ENCODE measurements around the gene DDAH1.

DDAH1 gene

DNA sequence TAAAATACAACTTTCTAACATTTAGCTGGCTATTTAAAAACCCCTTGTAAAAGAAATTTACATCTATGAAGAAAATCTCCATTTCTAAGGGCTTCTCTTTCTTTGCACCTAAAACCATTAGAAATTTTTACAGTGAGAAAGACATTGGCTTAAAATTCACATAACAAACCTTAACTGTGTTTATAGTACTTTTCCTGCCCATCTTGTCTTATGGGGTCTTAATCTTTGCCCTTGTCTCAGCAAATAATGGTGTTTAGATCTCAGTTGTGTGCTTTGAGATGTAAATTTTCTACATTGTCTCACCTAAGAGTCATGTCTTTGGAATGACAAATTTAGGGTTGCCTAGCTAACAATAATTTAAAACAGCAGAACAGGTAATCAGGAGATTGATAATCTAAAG is 71.5 kb downstream of the DDAH1 start:
- DNase-seq (ENCODE audit: low read depth, low spot score) = no peak

DNA sequence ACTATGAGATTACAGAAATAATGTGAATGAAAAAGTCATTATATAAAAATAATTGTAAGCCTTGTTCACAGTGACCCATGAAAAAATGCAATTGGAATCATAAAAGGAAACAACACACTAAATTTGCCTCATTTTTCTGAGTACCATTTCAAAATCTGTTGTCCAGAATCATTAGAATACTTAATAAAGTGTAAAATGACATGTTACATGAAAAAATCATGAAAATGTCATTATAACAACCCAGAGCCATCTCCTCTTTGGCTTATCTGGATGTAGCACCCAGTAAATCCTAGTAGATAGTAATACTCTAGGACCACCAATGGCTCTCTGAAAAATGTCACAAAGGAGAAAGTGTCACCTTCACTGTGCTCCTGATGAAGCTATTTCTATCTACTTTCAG is 76.5 kb downstream of the DDAH1 start:
- no peak for DNase-seq (ENCODE audit: low read depth, low spot score)

DNA sequence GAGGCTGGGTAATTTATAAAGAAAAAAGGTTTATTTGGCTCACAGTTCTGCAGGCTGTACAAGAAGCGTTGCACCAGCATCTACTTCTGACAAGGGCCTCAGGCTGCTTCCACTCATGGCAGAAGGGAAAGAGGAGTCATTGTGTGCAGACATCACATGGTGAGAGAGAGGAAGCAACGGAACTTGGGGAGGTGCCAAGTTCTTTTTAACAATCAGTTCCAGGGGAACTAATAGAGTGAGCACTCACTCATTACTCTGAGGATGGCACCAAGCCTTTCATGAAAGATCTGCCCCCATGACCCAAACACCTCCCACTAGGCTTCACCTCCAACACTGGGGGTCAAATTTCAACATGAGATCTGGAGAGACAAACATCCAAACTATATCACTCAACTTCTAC is 77.2 kb downstream of the DDAH1 start:
- DNase-seq (ENCODE audit: low read depth, low spot score) = no peak

- DNase-seq (ENCODE audit: low read depth, low spot score) = no peak
Measured at GRCh38 chr1:85386068-85386722, 78.8 kb downstream of the DDAH1 start.

GRCh38 chr1:85379203-85380136 is 85.5 kb downstream of the DDAH1 start:
- no peak for DNase-seq (ENCODE audit: low read depth, low spot score)

GRCh38 chr1:85378534-85378933 is 86.4 kb downstream of the DDAH1 start:
- DNase-seq (ENCODE audit: low read depth, low spot score) = no peak

GRCh38 chr1:85376356-85376755 is 88.6 kb downstream of the DDAH1 start:
- DNase-seq (ENCODE audit: low read depth, low spot score) = no peak

- no peak for DNase-seq (ENCODE audit: low read depth, low spot score)
Measured at GRCh38 chr1:85375493-85375892, 89.5 kb downstream of the DDAH1 start.

GRCh38 chr1:85374160-85374559 is 90.8 kb downstream of the DDAH1 start:
- DNase-seq (ENCODE audit: low read depth, low spot score) = no peak

DNA sequence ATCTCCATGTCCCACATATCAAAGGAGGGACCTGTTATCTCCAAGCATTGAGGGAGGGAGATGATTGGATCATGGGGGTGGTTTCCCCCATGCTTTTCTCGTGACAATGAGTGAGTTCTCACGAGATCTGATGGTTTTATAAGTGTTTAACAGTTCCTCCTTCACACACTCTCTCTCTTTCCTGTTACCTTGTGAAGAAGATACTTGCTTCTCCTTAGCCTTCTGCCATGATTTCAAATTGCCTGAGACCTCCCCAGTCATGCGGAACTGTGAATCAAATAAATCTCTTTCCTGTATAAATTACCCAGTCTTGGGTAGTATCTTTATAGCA is 91.6 kb downstream of the DDAH1 start:
- no peak for DNase-seq (ENCODE audit: low read depth, low spot score)

- no peak for DNase-seq (ENCODE audit: low read depth, low spot score)
Measured at GRCh38 chr1:85372683-85373377, 92.1 kb downstream of the DDAH1 start.

DNA sequence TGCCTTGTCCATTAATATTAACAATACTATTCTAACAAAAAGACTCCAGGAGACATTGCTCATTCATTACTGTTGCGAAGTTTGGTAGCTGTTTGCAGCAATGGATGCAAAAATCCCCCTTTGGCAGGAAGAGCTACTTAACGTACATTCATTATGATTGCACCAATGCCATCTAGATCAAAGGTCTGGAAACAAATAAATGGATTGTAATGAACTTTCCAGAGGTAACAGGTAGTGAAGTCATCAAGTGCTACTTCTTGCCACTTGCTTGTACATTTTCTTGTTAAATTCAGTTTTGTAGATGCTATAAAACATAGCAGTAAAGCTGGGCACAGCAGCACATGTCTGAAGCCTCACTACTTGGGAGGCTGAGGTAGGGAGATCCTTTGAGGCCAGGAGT is 93.9 kb downstream of the DDAH1 start:
- no peak for DNase-seq (ENCODE audit: low read depth, low spot score)

DNA sequence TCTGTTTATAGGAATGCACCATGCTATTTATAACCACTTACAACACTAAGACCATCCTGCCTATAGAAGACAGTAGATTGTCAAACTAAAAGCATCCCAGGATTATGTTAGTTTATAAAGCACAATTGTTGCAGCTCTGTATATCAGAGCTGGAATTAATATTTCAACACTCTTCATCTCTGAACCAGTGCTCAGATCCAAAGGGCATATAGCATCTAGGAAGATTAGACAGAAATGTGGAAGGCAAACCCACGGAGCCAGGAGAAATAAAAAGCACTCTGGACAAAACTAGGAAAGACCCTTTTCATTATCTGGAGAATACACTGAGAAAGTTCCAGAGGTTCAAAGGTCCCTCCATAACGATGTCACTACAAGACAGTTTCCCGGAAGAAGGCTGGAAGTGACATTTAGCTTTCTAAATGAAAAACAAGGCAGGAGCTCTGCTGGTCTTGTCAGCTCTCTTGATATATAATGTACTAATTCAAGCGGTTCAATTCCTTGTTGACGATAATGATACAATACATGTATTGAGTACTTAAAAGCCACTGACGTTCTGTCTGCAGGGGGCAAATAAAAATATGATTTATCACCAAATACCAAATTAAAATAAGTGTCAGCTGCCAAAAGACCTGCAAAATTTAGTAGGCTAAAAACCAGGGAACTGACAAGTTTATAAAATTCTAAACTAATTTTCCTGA is 96.7 kb downstream of the DDAH1 start:
- no peak for DNase-seq (ENCODE audit: low read depth, low spot score)

- no peak for DNase-seq (ENCODE audit: low read depth, low spot score)
Measured at GRCh38 chr1:85366391-85367170, 98.4 kb downstream of the DDAH1 start.

DNA sequence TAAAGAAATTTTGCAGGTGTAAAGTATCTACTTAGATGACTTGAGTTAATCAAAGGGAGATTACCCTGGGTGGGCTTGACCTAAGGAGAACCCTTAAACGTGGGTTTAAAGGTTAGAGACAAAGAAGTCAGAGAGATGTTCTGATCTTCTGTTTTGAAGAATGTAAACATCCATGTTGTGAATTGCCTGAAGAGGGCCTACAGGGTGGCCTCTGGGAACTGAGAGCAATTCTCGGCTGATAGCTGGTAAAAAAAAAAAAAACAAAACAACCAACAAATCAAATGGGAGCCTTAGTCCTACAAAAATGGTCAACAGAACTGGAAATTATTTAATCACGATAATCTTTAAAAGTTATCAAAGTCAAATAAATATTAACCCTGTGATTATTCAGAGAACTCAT is 99.1 kb downstream of the DDAH1 start:
- no peak for DNase-seq (ENCODE audit: low read depth, low spot score)

DNA sequence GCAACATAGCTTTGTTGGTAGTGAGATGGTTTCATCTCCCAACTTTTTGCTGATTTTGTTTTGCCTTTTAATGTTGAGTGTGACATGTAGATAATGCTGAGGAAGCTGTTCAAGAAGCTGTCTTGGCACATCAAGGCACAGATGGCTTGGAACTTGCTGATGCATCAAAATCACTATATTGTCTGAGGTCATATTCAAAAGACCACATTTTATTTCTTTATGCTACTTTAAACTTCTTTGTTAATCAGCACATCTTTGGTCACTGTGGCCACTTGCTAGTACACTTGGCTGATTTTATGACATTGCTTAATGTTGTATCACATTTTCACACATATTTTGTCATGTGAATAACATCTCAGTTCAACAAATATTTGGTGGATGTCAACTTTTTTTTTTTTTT is 101.4 kb downstream of the DDAH1 start:
- no peak for DNase-seq (ENCODE audit: low read depth, low spot score)

GRCh38 chr1:85363092-85363491 is 101.9 kb downstream of the DDAH1 start:
- no peak for DNase-seq (ENCODE audit: low read depth, low spot score)

DNA sequence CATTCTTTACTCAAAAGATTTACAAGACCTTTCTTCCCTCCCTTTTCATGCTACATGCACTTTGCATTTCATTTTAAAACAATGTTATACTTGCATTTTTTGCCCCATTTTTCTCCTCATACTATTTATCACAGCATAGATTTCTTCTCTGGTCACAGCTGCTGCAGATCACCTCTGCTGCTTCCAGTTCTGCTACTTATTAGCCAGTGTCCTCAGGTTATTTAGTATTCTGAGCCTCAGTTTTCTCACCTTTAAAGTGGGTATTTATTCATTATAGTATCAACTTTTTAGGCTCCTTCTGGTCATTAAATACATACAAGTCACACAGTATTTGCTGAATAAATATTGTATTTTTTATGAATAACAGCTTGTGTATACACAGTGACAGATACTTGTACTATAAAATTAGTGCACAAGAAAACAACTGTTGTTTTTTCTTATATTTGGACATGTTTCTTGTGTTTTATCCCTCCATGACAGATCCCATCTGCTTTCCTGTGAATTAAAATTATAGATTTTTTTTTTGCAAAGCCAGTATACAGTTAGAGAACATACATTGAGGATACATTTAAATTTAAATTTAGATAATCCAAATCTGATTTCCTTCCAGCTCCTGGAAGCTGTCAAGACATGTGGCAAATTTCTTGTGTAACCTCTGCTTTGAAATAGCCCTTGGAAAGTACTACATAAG is 103.2 kb downstream of the DDAH1 start:
- no peak for DNase-seq (ENCODE audit: low read depth, low spot score)

DNA sequence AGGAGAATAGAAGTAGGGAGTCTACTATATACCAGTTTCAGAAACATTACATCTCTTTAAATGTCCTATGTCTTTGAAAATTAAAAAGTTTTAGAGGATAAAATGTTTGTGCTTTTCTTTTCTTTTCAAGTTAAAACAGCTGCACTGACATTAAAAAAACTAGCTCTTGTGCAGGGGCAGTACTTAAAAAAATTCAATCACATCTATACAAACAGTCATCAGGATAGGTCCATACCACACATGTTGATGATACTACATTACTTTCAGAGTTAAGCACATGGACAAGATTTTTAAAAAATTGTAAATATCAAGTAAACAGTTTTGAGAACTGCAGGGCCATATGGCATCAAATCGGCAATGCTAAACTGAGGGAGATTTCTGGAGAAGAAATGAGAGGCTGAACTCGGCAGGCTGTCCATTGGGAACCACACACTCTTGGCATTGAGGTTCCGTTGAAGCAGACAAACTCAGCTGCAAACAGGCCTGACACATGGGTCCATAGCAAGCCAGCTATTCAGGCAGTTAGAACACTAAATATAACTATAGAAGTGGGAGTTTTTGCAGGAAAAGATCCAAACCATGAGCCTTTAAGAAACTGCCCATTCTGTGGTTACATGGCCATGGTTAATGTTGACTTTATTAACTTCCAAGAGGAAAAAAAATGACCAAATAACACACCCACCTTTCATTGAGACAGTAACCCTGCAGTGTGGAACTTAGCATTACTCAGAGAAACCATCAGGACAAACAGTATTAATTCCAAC is 104.0 kb downstream of the DDAH1 start:
- no peak for DNase-seq (ENCODE audit: low read depth, low spot score)

Data from activated naive CD8-positive, alpha-beta T cell treated with anti-CD3 and anti-CD28 coated beads, Interleukin-2, amount 50 U/mL, for 16 hours (primary cell).